Gastrocnemius medialis (tissue), 4 donors: ENCODE measurements around the gene CACNB4.

ENCODE experiments used
- CTCF ChIP-seq, 5 experiments: fragments of 450-650 bp in 3 of 5; fragments of 200-600 bp in 2 of 5; sonication (generic) in 2 of 5; IDR thresholded peaks in 4 of 5; conservative IDR thresholded peaks in 1 of 5; 1 replicate in 4 of 5; 2 replicates in 1 of 5; pipeline ENCODE4 v1.5.1; 2016 to 2019; ENCODE audit warnings: antibody characterized with exemption in 5 of 5, mild to moderate bottlenecking in 3 of 5, moderate library complexity in 3 of 5
- POLR2A ChIP-seq, 2 donors: fragments of 450-650 bp; IDR thresholded peaks; one replicate each; pipeline ENCODE4 v1.6.1; 2017; ENCODE audit warnings: antibody characterized with exemption in 2 of 2, mild to moderate bottlenecking in 2 of 2, moderate library complexity in 2 of 2

- TF ChIP-seq CTCF (IDR thresholded peaks at IDR 0.05 in 4 of 5, conservative IDR thresholded peaks at IDR 0.05 in 1 of 5), result no peak
- TF ChIP-seq POLR2A (IDR thresholded peaks at IDR 0.05), result no peak
Observed at GRCh38 chr2:151795646-151796240, 303.1 kb downstream of the CACNB4 start.
